ENCODE results near the gene TOP1.

DNA sequence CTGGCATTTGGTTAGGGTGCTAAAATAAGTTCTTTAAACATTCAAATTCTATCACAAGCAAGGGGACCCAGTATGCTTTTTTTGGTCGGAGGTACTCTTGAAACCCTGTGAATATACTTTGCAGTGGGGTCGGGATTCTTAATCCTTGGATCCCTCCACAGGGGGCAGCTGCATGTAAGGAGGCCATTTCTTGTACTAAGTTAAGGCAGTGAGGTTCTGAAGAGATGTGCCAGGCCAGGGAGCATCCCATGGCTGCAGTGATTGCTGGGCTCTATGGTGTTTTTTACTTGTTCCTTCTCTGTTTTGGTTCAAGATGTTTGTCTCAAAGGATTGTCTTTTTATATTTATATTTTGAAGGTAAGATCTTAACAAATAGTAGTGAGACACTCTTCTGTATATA, 50.4 kb downstream of the TOP1 start:
- TF ChIP-seq RCOR1 (IDR thresholded peaks at IDR 0.05; ENCODE audit: low read length) (no peak), EP300 (IDR thresholded peaks at IDR 0.05; ENCODE audit: borderline replicate concordance in 1 of 2, low read depth in 1 of 2, low read length in 1 of 2) (no peak), MXI1 (IDR thresholded peaks at IDR 0.05; ENCODE audit: low read depth, low read length) (no peak), MEF2A (IDR thresholded peaks at IDR 0.05; ENCODE audit: borderline replicate concordance, low read depth) (no peak)
- TF ChIP-seq, protein P1, sequence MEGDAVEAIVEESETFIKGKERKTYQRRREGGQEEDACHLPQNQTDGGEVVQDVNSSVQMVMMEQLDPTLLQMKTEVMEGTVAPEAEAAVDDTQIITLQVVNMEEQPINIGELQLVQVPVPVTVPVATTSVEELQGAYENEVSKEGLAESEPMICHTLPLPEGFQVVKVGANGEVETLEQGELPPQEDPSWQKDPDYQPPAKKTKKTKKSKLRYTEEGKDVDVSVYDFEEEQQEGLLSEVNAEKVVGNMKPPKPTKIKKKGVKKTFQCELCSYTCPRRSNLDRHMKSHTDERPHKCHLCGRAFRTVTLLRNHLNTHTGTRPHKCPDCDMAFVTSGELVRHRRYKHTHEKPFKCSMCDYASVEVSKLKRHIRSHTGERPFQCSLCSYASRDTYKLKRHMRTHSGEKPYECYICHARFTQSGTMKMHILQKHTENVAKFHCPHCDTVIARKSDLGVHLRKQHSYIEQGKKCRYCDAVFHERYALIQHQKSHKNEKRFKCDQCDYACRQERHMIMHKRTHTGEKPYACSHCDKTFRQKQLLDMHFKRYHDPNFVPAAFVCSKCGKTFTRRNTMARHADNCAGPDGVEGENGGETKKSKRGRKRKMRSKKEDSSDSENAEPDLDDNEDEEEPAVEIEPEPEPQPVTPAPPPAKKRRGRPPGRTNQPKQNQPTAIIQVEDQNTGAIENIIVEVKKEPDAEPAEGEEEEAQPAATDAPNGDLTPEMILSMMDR (IDR thresholded peaks at IDR 0.05): no peak
